Measurements from ENCODE around the gene NACC2.

NACC2 gene

DNA sequence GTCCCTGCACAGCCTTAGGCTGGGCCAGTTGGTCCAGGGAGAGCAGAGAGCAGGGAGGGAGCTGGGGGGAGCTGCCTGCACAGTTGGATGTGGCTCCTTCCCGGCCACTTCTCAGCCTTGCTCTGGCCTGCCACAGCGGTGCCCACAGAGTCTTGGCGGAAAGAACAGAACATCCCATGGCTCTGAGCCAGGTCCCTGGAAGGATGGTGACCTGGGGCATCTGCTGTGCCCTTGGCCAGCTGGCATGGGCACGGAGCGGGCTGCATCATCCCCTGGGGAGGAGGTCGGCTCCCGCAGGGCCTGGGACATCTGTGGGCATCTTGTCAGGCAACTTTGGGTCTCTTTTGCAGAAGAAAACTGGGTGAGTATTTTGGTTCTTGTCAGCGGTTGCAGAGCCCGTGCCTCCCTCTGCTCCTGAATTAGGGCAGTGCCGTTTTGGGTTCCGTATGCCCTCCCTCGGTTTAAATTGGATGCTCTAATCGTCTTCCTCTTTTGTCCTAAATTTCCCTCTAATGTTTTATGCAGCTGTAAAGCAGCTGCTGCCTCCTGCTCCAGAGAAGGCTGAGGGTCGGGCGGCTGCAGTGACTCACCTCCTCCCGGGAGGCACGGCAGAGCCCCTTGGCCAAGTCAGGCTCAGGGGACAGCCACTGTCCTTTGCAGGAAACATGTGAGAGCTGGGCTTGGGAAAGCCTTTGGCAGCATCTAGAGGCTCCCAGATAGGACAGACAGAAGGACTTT, 10.5 kb upstream of the NACC2 start:
- Histone ChIP-seq H3K4me2 (ENCODE audit: low read length) (no peak overlapping the region), H4K91ac (ENCODE audit: low read depth, low read length) (peak overlapping the region; percentile 51), H2AK5ac (ENCODE audit: low read length) (peak overlapping the region; percentile 77), H2BK120ac (ENCODE audit: insufficient read depth, low read length, poor library complexity) (peak overlapping the region; percentile 35), H2AFZ (ENCODE audit: insufficient read depth, low read length, poor library complexity) (no peak overlapping the region), H2BK5ac (ENCODE audit: low read depth, low read length, poor library complexity) (peak overlapping the region; percentile 18), H3K14ac (ENCODE audit: low read length) (peak overlapping the region; percentile 41), H3K4me3 (ENCODE audit: low read depth, low read length) (no peak overlapping the region), H3K27me3 (ENCODE audit: insufficient read depth, low read length) (no peaks in the 10 kb centered on the region), H3K4me1 (ENCODE audit: control insufficient read depth in 1 of 2, insufficient read depth in 2 of 2, low read length in 2 of 2) (peaks cover 22 to 23% of the 10 kb centered on the region in 2 experiments), H3K4ac (ENCODE audit: low read depth, low read length) (no peak overlapping the region), H3K9me3 (ENCODE audit: insufficient read depth, low read depth, low read length) (peaks cover 1% of the 10 kb centered on the region), H3K36me3 (ENCODE audit: control insufficient read depth in 1 of 2, insufficient read depth in 2 of 2, low read length in 2 of 2) (no peaks in the 10 kb centered on the region), H2BK12ac (ENCODE audit: low read length) (peak overlapping the region; percentile 22), H3K18ac (ENCODE audit: low read length) (no peak overlapping the region), H3K9ac (ENCODE audit: low read length) (no peak overlapping the region), H4K8ac (ENCODE audit: low read depth, low read length) (peak overlapping the region; percentile 32), H3K79me2 (ENCODE audit: control insufficient read depth, insufficient read depth, low read length, poor library complexity) (peaks cover 2% of the 10 kb centered on the region), H3K79me1 (ENCODE audit: low read length) (peaks cover 35% of the 10 kb centered on the region), H3K27ac (ENCODE audit: low read depth, low read length) (no peak overlapping the region), H3K23ac (ENCODE audit: low read length) (no peak overlapping the region), H4K12ac (ENCODE audit: low read depth, low read length) (no peak overlapping the region)
- no CpG with 5 or more reads among the region's 17 CpGs for WGBS (ENCODE audit: extremely low coverage, insufficient coverage, insufficient read length)
- no peak for DNase-seq

DNA sequence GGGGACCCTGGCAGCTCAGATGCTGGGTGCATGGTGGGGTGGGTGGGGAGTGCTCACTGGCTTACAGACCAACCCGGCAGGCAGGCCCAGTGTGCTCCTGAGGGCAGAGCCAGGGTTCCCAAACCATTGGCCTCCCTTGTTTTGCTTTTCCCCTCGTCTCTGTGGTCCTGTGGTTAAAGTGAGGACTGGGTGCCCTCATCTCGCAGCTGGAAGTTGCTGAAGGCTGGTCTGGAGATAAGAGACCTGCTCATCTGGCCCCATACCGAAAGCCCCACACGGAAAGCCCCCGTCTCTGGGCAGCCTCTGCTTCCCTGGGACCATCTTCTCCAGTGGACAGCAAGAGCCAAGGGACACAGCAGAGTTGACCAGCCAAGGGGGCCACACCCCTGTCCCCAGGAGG, 9.8 kb upstream of the NACC2 start:
- Histone ChIP-seq H4K8ac (ENCODE audit: low read depth, low read length) (no peak overlapping the region), H3K79me2 (ENCODE audit: control insufficient read depth, insufficient read depth, low read length, poor library complexity) (peaks cover 2% of the 10 kb centered on the region), H3K18ac (ENCODE audit: low read length) (no peak overlapping the region), H3K9ac (ENCODE audit: low read length) (no peak overlapping the region), H3K23ac (ENCODE audit: low read length) (no peak overlapping the region), H3K27ac (ENCODE audit: low read depth, low read length) (no peak overlapping the region), H2AK5ac (ENCODE audit: low read length) (no peak overlapping the region), H2BK120ac (ENCODE audit: insufficient read depth, low read length, poor library complexity) (no peak overlapping the region), H3K14ac (ENCODE audit: low read length) (no peak overlapping the region), H2BK5ac (ENCODE audit: low read depth, low read length, poor library complexity) (no peak overlapping the region), H4K91ac (ENCODE audit: low read depth, low read length) (peak overlapping the region; percentile 40), H3K79me1 (ENCODE audit: low read length) (peaks cover 28% of the 10 kb centered on the region), H3K9me3 (ENCODE audit: insufficient read depth, low read depth, low read length) (peaks cover 1% of the 10 kb centered on the region), H2AFZ (ENCODE audit: insufficient read depth, low read length, poor library complexity) (no peak overlapping the region), H3K27me3 (ENCODE audit: insufficient read depth, low read length) (no peaks in the 10 kb centered on the region), H3K36me3 (ENCODE audit: control insufficient read depth in 1 of 2, insufficient read depth in 2 of 2, low read length in 2 of 2) (no peaks in the 10 kb centered on the region), H3K4me1 (ENCODE audit: control insufficient read depth in 1 of 2, insufficient read depth in 2 of 2, low read length in 2 of 2) (peaks cover 17 to 18% of the 10 kb centered on the region in 2 experiments), H3K4me2 (ENCODE audit: low read length) (no peak overlapping the region), H3K4ac (ENCODE audit: low read depth, low read length) (no peak overlapping the region), H4K12ac (ENCODE audit: low read depth, low read length) (no peak overlapping the region), H3K4me3 (ENCODE audit: low read depth, low read length) (no peak overlapping the region), H2BK12ac (ENCODE audit: low read length) (no peak overlapping the region)
- no peak for DNase-seq
- no CpG with 5 or more reads among the region's 6 CpGs for WGBS (ENCODE audit: extremely low coverage, insufficient coverage, insufficient read length)

DNA sequence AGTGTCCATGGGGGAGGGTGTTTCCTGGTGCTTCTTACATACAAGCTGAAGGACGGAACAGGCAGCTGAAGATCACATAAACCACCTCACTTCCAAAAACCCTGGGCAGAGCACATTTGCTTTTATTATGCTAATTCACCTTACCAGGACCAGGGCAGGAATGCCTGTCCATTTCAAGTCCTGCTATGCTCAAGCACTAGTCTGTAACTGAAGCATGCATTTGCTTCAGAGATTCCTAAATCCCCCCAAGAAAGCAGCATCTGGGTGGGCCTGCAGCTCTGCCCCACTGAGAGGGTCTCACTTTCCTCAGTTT, 9.4 kb upstream of the NACC2 start:
- no peak overlapping the region for H2BK12ac ChIP-seq (ENCODE audit: low read length)
- H3K18ac ChIP-seq (ENCODE audit: low read length) = no peak overlapping the region
- no peak for DNase-seq
- H3K23ac ChIP-seq (ENCODE audit: low read length) = no peak overlapping the region
- H3K79me1 ChIP-seq (ENCODE audit: low read length) = peaks cover 24% of the 10 kb centered on the region
- H3K27me3 ChIP-seq (ENCODE audit: insufficient read depth, low read length) = no peaks in the 10 kb centered on the region
- no peaks in the 10 kb centered on the region for H3K36me3 ChIP-seq (ENCODE audit: control insufficient read depth in 1 of 2, insufficient read depth in 2 of 2, low read length in 2 of 2)
- no peak overlapping the region for H3K4me3 ChIP-seq (ENCODE audit: low read depth, low read length)
- no peak overlapping the region for H2BK5ac ChIP-seq (ENCODE audit: low read depth, low read length, poor library complexity)
- no peak overlapping the region for H4K91ac ChIP-seq (ENCODE audit: low read depth, low read length)
- peaks cover 2% of the 10 kb centered on the region for H3K79me2 ChIP-seq (ENCODE audit: control insufficient read depth, insufficient read depth, low read length, poor library complexity)
- H4K12ac ChIP-seq (ENCODE audit: low read depth, low read length) = no peak overlapping the region
- H2AFZ ChIP-seq (ENCODE audit: insufficient read depth, low read length, poor library complexity) = no peak overlapping the region
- peaks cover 1% of the 10 kb centered on the region for H3K9me3 ChIP-seq (ENCODE audit: insufficient read depth, low read depth, low read length)
- no peak overlapping the region for H2AK5ac ChIP-seq (ENCODE audit: low read length)
- no peak overlapping the region for H3K9ac ChIP-seq (ENCODE audit: low read length)
- no peak overlapping the region for H3K4ac ChIP-seq (ENCODE audit: low read depth, low read length)
- no peak overlapping the region for H2BK120ac ChIP-seq (ENCODE audit: insufficient read depth, low read length, poor library complexity)
- H3K14ac ChIP-seq (ENCODE audit: low read length) = no peak overlapping the region
- peaks cover 12 to 13% of the 10 kb centered on the region in 2 experiments for H3K4me1 ChIP-seq (ENCODE audit: control insufficient read depth in 1 of 2, insufficient read depth in 2 of 2, low read length in 2 of 2)
- H3K27ac ChIP-seq (ENCODE audit: low read depth, low read length) = no peak overlapping the region
- H3K4me2 ChIP-seq (ENCODE audit: low read length) = no peak overlapping the region
- no peak overlapping the region for H4K8ac ChIP-seq (ENCODE audit: low read depth, low read length)
- no CpG with 5 or more reads among the region's 1 CpG for WGBS (ENCODE audit: extremely low coverage, insufficient coverage, insufficient read length)

DNA sequence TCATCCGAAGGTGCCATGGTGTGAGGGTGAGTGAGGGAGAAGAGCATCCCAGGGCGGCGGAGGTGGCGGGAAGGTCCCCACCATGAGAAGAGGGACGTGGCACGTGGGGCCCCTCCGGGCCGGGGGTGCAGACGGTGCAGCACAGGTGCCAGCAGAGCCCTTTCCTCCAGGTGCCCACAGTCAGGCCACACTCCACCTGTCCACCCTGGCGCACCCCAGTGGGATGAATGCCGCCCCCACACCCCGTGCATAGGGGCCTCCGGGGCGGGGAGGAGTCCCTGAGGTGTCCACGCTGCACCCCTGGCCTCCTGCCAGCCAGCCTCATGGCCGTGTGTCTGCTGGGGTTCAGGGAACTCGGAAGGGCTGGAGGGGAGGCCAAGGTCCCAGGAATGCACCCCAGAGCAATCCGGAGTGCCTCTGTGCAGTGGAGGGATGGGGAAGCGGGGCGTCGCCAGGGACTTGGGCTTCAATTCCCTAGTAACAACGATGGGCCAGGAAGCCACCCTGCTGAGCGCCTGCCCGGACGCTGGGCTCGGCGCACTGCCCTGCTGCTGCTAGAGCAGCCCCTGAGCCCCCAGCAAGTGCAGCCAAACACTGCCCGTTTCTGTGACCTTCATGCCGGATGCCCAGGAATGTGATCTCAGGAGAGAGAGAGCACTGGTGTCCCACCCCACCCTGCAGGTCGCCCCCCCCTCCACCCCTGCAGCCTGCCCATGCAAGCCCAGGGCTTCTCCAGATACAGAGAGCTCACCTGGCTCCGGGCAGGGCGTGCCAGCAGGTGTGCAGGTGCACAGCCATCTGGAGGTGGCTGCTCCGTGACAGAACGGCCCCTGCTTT, 8.8 kb upstream of the NACC2 start:
- WGBS (ENCODE audit: extremely low coverage, insufficient coverage, insufficient read length) = no CpG with 5 or more reads among the region's 34 CpGs
- Histone ChIP-seq H2BK120ac (ENCODE audit: insufficient read depth, low read length, poor library complexity) (peak overlapping the region; percentile 28), H2AK5ac (ENCODE audit: low read length) (no peak overlapping the region), H4K12ac (ENCODE audit: low read depth, low read length) (no peak overlapping the region), H3K23ac (ENCODE audit: low read length) (no peak overlapping the region), H4K8ac (ENCODE audit: low read depth, low read length) (peak overlapping the region; percentile 13), H3K27me3 (ENCODE audit: insufficient read depth, low read length) (no peaks in the 10 kb centered on the region), H2BK5ac (ENCODE audit: low read depth, low read length, poor library complexity) (no peak overlapping the region), H3K4me1 (ENCODE audit: control insufficient read depth in 1 of 2, insufficient read depth in 2 of 2, low read length in 2 of 2) (peaks cover 6 to 8% of the 10 kb centered on the region in 2 experiments), H2AFZ (ENCODE audit: insufficient read depth, low read length, poor library complexity) (no peak overlapping the region), H3K79me1 (ENCODE audit: low read length) (peaks cover 19% of the 10 kb centered on the region), H3K27ac (ENCODE audit: low read depth, low read length) (no peak overlapping the region), H3K4me2 (ENCODE audit: low read length) (no peak overlapping the region), H3K36me3 (ENCODE audit: control insufficient read depth in 1 of 2, insufficient read depth in 2 of 2, low read length in 2 of 2) (no peaks in the 10 kb centered on the region), H3K4me3 (ENCODE audit: low read depth, low read length) (no peak overlapping the region), H2BK12ac (ENCODE audit: low read length) (peak overlapping the region; percentile 41), H4K91ac (ENCODE audit: low read depth, low read length) (no peak overlapping the region), H3K9ac (ENCODE audit: low read length) (no peak overlapping the region), H3K79me2 (ENCODE audit: control insufficient read depth, insufficient read depth, low read length, poor library complexity) (peaks cover 2% of the 10 kb centered on the region), H3K14ac (ENCODE audit: low read length) (no peak overlapping the region), H3K4ac (ENCODE audit: low read depth, low read length) (no peak overlapping the region), H3K18ac (ENCODE audit: low read length) (peak overlapping the region; percentile 30), H3K9me3 (ENCODE audit: insufficient read depth, low read depth, low read length) (peaks cover 1% of the 10 kb centered on the region)
- DNase-seq = no peak

Data from trophoblast cell (in vitro differentiated cells and primary cell).